GM21360 (cell line): ENCODE results near the gene FARS2.

Experiments
- ATAC-seq: cut with Tn5 transposase; IDR thresholded peaks from one replicate; pipeline ENCODE4 v1.9.1; 2021; ENCODE audit warnings: mild to moderate bottlenecking, moderate library complexity; ENCODE audit not compliant: unreplicated experiment

FARS2 gene

DNA sequence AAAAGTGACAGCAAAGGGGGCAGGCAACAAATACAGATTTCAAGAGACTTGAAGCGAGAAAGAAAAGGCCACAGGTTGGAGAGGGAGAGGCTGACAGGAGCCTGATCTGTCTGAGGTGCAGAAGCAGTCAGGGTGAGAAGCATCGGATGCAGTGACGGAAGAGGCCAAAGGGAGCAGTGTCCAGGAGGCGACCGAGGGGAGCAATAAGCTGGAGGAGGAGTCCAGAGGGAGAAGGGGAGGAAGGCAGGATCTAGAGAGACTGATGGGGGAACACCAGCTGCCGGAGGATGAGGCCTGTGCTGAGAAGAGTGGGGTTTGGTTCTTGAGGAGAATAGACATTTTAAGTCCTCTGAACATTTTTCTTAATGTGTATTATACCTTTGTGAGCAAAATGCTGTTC, 23.8 kb downstream of the FARS2 start:
- no peak for ATAC-seq

- ATAC-seq, result no peak
These were observed 24.2 kb downstream of the FARS2 start for GRCh38 chr6:5285526-5285925.

DNA sequence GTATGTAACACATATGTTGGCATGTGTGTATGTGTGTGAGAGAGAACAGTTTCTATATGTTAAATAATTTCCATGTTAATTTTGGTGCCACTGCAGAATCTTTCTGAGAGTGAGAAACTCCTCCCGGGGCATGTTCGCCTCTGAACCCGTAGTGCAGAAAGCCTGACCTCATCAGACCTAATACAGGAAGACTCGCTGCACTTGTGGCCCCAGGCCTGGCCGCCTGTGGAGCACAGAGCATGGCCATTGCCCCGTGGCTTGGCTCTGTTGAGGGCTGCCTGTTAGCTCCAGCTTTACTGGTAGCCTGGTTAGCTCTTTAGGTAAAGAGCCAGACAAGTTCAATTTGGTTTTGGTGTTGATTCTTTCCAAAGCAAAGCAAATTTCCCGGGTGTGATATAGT, 25.5 kb downstream of the FARS2 start:
- no peak for ATAC-seq

DNA sequence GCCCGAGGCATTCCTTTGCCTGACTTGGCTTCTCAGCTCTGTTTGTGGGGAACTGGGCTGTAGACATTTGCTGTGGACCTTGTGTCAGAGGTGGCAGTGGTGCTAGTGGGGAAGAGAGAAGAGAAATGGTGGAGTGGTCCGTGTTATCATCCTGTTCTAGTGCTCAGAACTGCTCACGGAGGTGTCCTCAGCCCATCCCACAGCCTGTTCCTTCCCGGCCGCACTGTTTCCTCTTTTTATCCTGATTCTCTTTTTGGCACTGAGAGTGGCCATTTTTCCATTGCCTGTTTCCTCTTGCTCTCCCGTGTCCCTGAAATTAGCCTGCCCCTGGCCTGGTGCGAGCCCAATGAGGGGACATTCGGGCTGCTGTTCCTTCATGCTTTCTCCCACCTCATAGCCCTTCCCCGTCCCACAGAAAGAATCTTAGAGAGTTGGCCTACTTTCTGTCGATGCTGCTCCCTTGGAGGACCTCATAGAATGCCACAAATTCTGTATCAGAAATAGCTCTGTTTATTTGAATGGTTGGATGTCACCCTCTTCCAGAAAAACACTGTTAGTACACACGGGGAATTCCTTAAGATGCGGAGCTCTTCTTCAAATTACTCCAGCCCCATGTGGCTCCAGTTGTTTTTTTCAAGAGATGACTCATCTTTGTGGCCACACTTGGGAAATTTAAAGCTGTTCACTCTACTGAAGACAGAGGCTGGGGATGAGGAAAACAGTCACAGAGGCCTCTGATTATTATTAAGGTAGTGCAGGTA, 26.1 kb downstream of the FARS2 start:
- no peak for ATAC-seq

GRCh38 chr6:5287966-5288297, 26.6 kb downstream of the FARS2 start:
- ATAC-seq, result no peak

DNA sequence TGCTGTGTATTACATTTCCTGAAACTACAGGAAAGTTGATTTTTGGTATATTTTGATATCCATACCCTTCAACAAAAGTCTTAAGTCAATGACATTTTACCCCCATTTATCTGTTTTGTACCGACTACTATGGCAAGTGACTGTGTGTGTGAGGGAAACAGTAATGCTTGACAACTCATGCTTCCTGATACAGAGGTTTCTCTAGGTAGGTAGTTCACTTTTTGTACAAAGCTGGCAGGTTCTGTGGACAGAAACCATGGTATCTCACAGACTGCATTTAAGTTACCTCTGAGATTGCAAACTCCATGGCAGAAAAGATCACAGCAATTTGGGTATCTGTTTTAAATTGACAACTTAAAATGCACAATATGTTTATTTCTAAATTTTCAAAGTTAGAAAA, 28.8 kb downstream of the FARS2 start:
- no peak for ATAC-seq

DNA sequence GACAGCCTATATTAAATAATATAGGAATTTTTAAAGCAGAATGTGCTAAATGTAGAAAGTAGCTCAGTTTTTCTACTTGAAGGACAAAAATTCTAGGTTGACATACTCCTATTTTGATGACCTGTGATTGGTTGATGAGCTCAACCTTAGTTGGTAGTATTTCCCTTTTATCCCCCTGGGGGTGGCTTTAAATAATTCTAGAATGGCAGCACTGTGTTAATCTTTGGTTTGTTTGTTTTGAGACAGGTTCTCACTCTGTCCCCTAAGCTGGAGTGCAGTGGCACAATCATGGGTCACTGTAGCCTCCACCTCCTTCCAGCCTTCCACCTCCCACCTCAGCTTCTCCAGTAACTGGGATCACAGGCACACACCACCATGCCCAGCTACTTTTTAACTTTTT, 29.2 kb downstream of the FARS2 start:
- no peak for ATAC-seq

- no peak for ATAC-seq
These were observed 30.8 kb downstream of the FARS2 start for GRCh38 chr6:5292154-5292553.

- no peak for ATAC-seq
These were observed 32.4 kb downstream of the FARS2 start for GRCh38 chr6:5293692-5294091.

- no peak for ATAC-seq
These were observed 33.3 kb downstream of the FARS2 start for GRCh38 chr6:5294392-5295211.

GRCh38 chr6:5295623-5296022, 34.3 kb downstream of the FARS2 start:
- ATAC-seq, result no peak

DNA sequence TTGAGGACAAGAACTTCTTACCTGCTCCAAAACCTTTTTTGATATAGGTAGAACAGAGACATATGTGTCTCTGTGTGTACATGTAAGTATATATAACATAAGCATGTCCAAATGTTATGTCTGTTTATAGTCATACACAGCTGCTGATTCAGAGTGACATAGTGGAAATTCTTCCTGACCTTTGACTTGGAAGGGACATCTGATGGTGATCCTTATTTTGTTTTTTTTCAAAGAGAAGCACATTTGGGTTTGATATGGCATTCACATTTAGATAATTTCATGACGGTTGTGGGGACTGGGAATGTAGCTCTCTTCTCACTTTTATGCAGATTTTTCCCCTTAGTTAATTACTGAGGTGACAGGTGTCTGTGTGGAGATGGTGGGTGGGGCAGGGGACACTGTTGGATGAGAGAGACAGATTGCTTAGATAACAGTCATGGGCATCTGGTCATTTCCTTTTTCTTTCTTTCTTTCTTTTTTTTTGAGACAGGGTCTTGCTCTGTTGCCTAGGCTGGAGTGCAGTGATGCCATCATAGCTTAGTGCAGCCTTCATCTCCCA, 39.0 kb downstream of the FARS2 start:
- ATAC-seq, result no peak

- ATAC-seq, result peak; percentile 78
These were observed 41.1 kb downstream of the FARS2 start for GRCh38 chr6:5302220-5302946.

- ATAC-seq, result peak; percentile 56
These were observed 41.8 kb downstream of the FARS2 start for GRCh38 chr6:5302995-5303622.

GRCh38 chr6:5303682-5304081, 42.4 kb downstream of the FARS2 start:
- ATAC-seq, result no peak

GRCh38 chr6:5305968-5306626, 44.8 kb downstream of the FARS2 start:
- no peak for ATAC-seq

DNA sequence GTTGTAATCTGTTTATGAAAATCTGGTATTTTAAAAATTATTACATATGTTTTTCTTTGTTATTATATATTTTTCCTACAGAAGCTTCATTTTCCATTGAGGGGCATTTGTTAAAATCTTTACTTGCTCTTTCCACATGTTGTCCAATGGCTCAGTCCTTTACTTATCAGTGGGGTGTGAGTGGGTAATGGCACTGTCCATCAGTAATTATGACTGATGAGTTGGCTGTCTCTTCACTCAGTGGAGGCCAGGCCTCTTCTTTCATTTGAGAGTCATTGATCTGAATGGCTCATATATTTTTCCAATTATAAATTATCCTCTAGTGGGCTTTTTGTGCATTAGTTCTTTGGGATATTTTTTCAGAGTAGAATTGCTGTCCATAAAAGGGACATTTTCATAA, 45.7 kb downstream of the FARS2 start:
- ATAC-seq, result no peak

- no peak for ATAC-seq
These were observed 46.8 kb downstream of the FARS2 start for GRCh38 chr6:5308066-5308465.

DNA sequence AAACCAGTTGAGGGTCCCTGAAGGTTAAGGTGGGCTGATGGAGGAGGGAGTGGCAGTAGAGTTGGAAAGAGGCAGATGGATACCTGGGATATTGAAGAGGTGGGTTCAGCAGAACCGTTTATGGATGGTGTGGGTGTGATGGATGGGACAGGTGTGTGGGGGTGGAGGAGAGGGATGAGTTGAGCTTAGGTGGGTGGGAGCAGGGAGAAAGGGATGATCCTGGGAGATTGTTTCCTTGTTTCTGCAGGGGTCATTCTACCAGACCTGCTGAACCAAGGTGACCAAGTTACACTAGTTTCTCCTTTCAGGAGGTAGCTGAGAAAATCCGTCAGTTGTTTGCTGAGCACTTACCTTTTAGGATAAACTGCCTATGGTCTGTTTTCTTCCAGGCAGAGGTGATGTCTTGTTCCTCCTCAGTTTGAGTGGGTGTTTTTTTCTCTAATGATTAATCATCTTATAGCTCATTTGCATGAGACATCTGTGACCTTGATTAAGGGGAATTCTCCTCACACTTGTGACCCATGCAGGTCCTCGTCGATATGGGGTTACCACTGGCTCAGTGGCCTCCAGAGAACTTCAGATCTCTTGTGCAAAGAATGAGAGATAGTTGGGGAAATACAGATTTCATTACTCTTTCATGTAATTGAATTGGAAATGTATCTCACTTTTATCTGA, 53.0 kb downstream of the FARS2 start:
- ATAC-seq, result no peak

DNA sequence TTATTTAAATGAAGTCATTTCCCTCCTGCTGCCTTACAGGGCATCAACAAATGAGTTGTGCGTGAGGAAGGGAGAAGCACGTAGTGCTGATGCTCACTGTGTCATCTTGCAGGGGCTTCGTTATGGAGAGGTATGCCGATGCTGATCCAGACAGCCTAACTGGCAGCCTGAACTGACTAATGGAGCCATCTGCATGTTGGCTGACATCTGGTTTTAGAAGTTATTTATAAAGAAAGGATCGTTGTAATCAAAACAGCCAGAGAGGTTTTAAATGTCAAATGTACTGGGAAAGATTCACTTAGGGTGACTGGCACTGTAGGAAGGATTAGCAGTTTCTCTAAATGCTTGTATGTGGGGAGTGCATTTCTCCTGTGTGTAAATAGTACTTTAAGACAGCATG, 54.6 kb downstream of the FARS2 start:
- ATAC-seq, result no peak
